Liver (tissue), 9 donors: Measurements from ENCODE around the gene TTC34. TPM values are rescaled to one million over a fixed set of nuclear protein-coding genes. Genes with fewer than 3 reads are reported as not detected.

Experiments used
- DNase-seq: peaks from one replicate; pipeline ENCODE4 v3.0.0-alpha.2; 2017; ENCODE audit warnings: low spot score
- H3K27ac ChIP-seq, 2 donors: one replicate each; pipeline ENCODE4 v1.7.0; 2013; ENCODE audit warnings: inconsistent platforms in 2 of 2, low read length in 2 of 2, control low read depth in 1 of 2, low read depth in 1 of 2, mild to moderate bottlenecking in 1 of 2
- H3K27me3 ChIP-seq, 4 donors: one replicate each; pipeline versions ENCODE4 v1.6.1 to v1.7.0; 2013; ENCODE audit warnings: low read length in 3 of 4, inconsistent platforms in 1 of 4, mild to moderate bottlenecking in 1 of 4, moderate library complexity in 1 of 4; ENCODE audit not compliant: control insufficient read depth in 4 of 4, insufficient read depth in 4 of 4
- H3K36me3 ChIP-seq, 4 donors: one replicate each; pipeline versions ENCODE4 v1.6.1 to v1.7.0; 2013; ENCODE audit warnings: low read length in 3 of 4, mild to moderate bottlenecking in 3 of 4, low read depth in 1 of 4, moderate library complexity in 1 of 4; ENCODE audit not compliant: control insufficient read depth in 4 of 4, insufficient read depth in 3 of 4
- H3K4me1 ChIP-seq, 4 donors: one replicate each; pipeline versions ENCODE4 v1.6.1 to v1.7.0; 2013; ENCODE audit warnings: low read length in 3 of 4, mild to moderate bottlenecking in 3 of 4, moderate library complexity in 1 of 4; ENCODE audit not compliant: control insufficient read depth in 4 of 4, insufficient read depth in 4 of 4
- H3K4me3 ChIP-seq, 3 donors: one replicate each; pipeline versions ENCODE4 v1.6.1 to v1.7.0; 2013; ENCODE audit warnings: low read length in 3 of 3, control low read depth in 1 of 3, low read depth in 1 of 3, mild to moderate bottlenecking in 1 of 3
- H3K9ac ChIP-seq, 2 donors: one replicate each; pipeline ENCODE4 v1.7.0; 2013; ENCODE audit warnings: low read length in 2 of 2, mild to moderate bottlenecking in 2 of 2, moderate library complexity in 2 of 2, control low read depth in 1 of 2, low read depth in 1 of 2
- H3K9me3 ChIP-seq, 4 donors: one replicate each; pipeline versions ENCODE4 v1.6.1 to v1.7.0; 2013; ENCODE audit warnings: low read length in 3 of 4; ENCODE audit not compliant: control insufficient read depth in 4 of 4
- ATF3 ChIP-seq: IDR thresholded peaks from 2 replicates; pipeline ENCODE4 v1.6.1; 2016; ENCODE audit warnings: antibody characterized with exemption
- CTCF ChIP-seq: fragments of 150-350 bp; IDR thresholded peaks from 2 replicates; pipeline ENCODE4 v1.5.1; 2017; ENCODE audit warnings: improper control_type of control experiment, low read depth, low read length; ENCODE audit not compliant: missing input control
- EGR1 ChIP-seq, 2 donors: IDR thresholded peaks; 2 replicates each; pipeline ENCODE4 v1.6.1; 2016 to 2018; ENCODE audit warnings: antibody characterized with exemption in 2 of 2, low read depth in 2 of 2
- FOXA1 ChIP-seq: IDR thresholded peaks from 2 replicates; pipeline ENCODE4 v1.6.1; 2016; ENCODE audit warnings: antibody characterized with exemption
- GABPA ChIP-seq, 2 donors: IDR thresholded peaks in 1 of 2; conservative IDR thresholded peaks in 1 of 2; 2 replicates each; pipeline ENCODE4 v1.6.1; 2016; ENCODE audit warnings: antibody characterized with exemption in 2 of 2, mild to moderate bottlenecking in 1 of 2, moderate library complexity in 1 of 2
- HNF4A ChIP-seq, 2 donors: conservative IDR thresholded peaks; 2 replicates each; pipeline ENCODE4 v1.6.1; 2016; ENCODE audit warnings: antibody characterized with exemption in 2 of 2, mild to moderate bottlenecking in 2 of 2
- RAD21 ChIP-seq, 2 donors: IDR thresholded peaks; 2 replicates each; pipeline ENCODE4 v1.6.1; 2016; ENCODE audit warnings: antibody characterized with exemption in 2 of 2, mild to moderate bottlenecking in 2 of 2
- SP1 ChIP-seq: IDR thresholded peaks from 2 replicates; pipeline ENCODE4 v1.6.1; 2018; ENCODE audit warnings: antibody characterized with exemption, mild to moderate bottlenecking
- WGBS: extraction: QIAGEN DNeasy Blood & Tissue Kit; methylation state at CpG from one replicate; pipeline ENCODE4 v1.1.7; 2013; 5-methylcytosine and 5-hydroxymethylcytosine counted together
- polyA plus RNA-seq, 2 donors: library from polyadenylated mRNA; stranded (reverse) in 1 of 2; unstranded in 1 of 2; fragments of 200-250 nt in 1 of 2; fragments of >200 nt in 1 of 2; fragmentation: Nextera tagmentation in 1 of 2; extraction: Ambion mirVana in 1 of 2; gene quantifications; one replicate each; pipeline versions ENCODE4 v1.2.1 to v1.2.3, GENCODE V29; 2013 to 2015
- total RNA-seq, 2 donors: library from RNA; depleted of rRNA; stranded (reverse); fragments of >200 nt; gene quantifications; one replicate each; pipeline ENCODE4 v1.2.3, GENCODE V29; 2014
- donor health status: healthy.
- donor health status: healthy.
- donor health status: healthy.
- donor health status: healthy.
- donor health status: healthy.

TTC34 gene
- total and polyA plus RNA-seq, 4 donors: 0.01 to 0.25 (median 0.08) TPM; not detected in 1

GRCh38 chr1:2590233-2591141, 211.0 kb downstream of the TTC34 start:
- WGBS: 97% methylated on average over 31 of the region's 31 CpGs
- H3K9me3 ChIP-seq: no peaks in the 10 kb centered on the region
- H3K4me1 ChIP-seq: peaks cover 0 to 9% (median 3%) of the 10 kb centered on the region in 4 donors
- no peaks in the 10 kb centered on the region for H3K27me3 ChIP-seq
- no peak for TF ChIP-seq HNF4A (conservative IDR thresholded peaks at IDR 0.05)
- no peak for DNase-seq
- no peak overlapping the region for H3K9ac ChIP-seq
- no peak overlapping the region for H3K27ac ChIP-seq
- no peak overlapping the region for H3K4me3 ChIP-seq
- peaks cover 0 to 2% (median 0%) of the 10 kb centered on the region in 4 donors for H3K36me3 ChIP-seq

- TF ChIP-seq CTCF: no peak
- Histone ChIP-seq H3K27ac (no peak overlapping the region), H3K9me3 (no peaks in the 10 kb centered on the region), H3K4me1 (peaks cover 4 to 17% (median 7%) of the 10 kb centered on the region in 4 donors), H3K4me3 (no peak overlapping the region), H3K27me3 (no peaks in the 10 kb centered on the region), H3K9ac (no peak overlapping the region), H3K36me3 (peaks cover 0 to 2% (median 0%) of the 10 kb centered on the region in 4 donors)
- DNase-seq: no peak
- WGBS: 94% methylated on average over 25 of the region's 25 CpGs
These were observed 211.9 kb downstream of the TTC34 start for GRCh38 chr1:2589431-2590232.

- peaks cover 0 to 2% (median 0%) of the 10 kb centered on the region in 4 donors for H3K36me3 ChIP-seq
- H3K27me3 ChIP-seq: no peaks in the 10 kb centered on the region
- TF ChIP-seq SP1: no peak
- TF ChIP-seq GABPA (IDR thresholded peaks at IDR 0.05 in 1 of 2, conservative IDR thresholded peaks at IDR 0.05 in 1 of 2): no peak
- TF ChIP-seq FOXA1: no peak
- no peak for TF ChIP-seq ATF3
- no peak for TF ChIP-seq EGR1 (IDR thresholded peaks at IDR 0.05; ENCODE audit: low read depth in 2 of 2)
- TF ChIP-seq RAD21 (IDR thresholded peaks at IDR 0.05): no peak
- no peak for DNase-seq
- H3K27ac ChIP-seq: no peak overlapping the region
- H3K9me3 ChIP-seq: no peaks in the 10 kb centered on the region
- no peak overlapping the region for H3K4me3 ChIP-seq
- peaks cover 8 to 19% (median 9%) of the 10 kb centered on the region in 4 donors for H3K4me1 ChIP-seq
- H3K9ac ChIP-seq: no peak overlapping the region
- WGBS: 93% methylated on average over 23 of the region's 23 CpGs
These were observed 212.6 kb downstream of the TTC34 start for GRCh38 chr1:2588661-2589430.
